Mesenchymal stem cell (in vitro differentiated cells and primary cell): ENCODE results near the gene BCL2.

Experiments used
- DNase-seq: peaks from one replicate; pipeline ENCODE4 v3.0.0-alpha.2; 2013
- H2AFZ ChIP-seq: one replicate; pipeline ENCODE4 v1.6.1; 2013; ENCODE audit warnings: low read depth, mild to moderate bottlenecking, control low read depth, inconsistent platforms, low read length, moderate library complexity
- H2AK5ac ChIP-seq: 2 replicates; pipeline ENCODE4 v1.6.1; 2013; ENCODE audit warnings: low read length, moderate library complexity, mild to moderate bottlenecking, inconsistent platforms; ENCODE audit not compliant: severe bottlenecking
- H2BK120ac ChIP-seq: one replicate; pipeline ENCODE4 v1.6.1; 2013; ENCODE audit warnings: low read depth, mild to moderate bottlenecking, inconsistent platforms, low read length, moderate library complexity
- H2BK12ac ChIP-seq, 2 experiments: one replicate each; pipeline ENCODE4 v1.6.1; 2013; ENCODE audit warnings: inconsistent platforms in 2 of 2, low read length in 2 of 2, mild to moderate bottlenecking in 2 of 2, moderate library complexity in 2 of 2, control low read depth in 1 of 2
- H2BK15ac ChIP-seq: one replicate; pipeline ENCODE4 v1.6.1; 2013; ENCODE audit warnings: mild to moderate bottlenecking, low read depth, inconsistent platforms; ENCODE audit not compliant: poor library complexity, severe bottlenecking
- H2BK5ac ChIP-seq: 2 replicates; pipeline ENCODE4 v1.6.1; 2013; ENCODE audit warnings: low read depth, mild to moderate bottlenecking, low read length, control low read depth, inconsistent platforms; ENCODE audit not compliant: poor library complexity, severe bottlenecking
- H3K14ac ChIP-seq, 2 experiments: one replicate each; pipeline ENCODE4 v1.6.1; 2013; ENCODE audit warnings: inconsistent platforms in 2 of 2, low read length in 2 of 2, control low read depth in 1 of 2, mild to moderate bottlenecking in 1 of 2, moderate library complexity in 1 of 2
- H3K18ac ChIP-seq, 2 experiments: one replicate each; pipeline ENCODE4 v1.6.1; 2013; ENCODE audit warnings: inconsistent platforms in 2 of 2, low read length in 2 of 2, control low read depth in 1 of 2, low read depth in 1 of 2, mild to moderate bottlenecking in 1 of 2
- H3K23ac ChIP-seq, 2 experiments: one replicate each; pipeline ENCODE4 v1.6.1; 2013; ENCODE audit warnings: inconsistent platforms in 2 of 2, low read length in 2 of 2, mild to moderate bottlenecking in 2 of 2, moderate library complexity in 2 of 2, control low read depth in 1 of 2
- H3K27ac ChIP-seq: 2 replicates; pipeline ENCODE4 v1.5.1; 2013; ENCODE audit warnings: mild to moderate bottlenecking, moderate library complexity, low read length, control low read depth, inconsistent platforms; ENCODE audit not compliant: poor library complexity, severe bottlenecking
- H3K27me3 ChIP-seq, 2 experiments: 2 replicates each; pipeline versions ENCODE4 v1.6.1 to v1.7.0; 2013; ENCODE audit warnings: low read length in 2 of 2, mild to moderate bottlenecking in 2 of 2, moderate library complexity in 2 of 2, control low read depth in 1 of 2, inconsistent platforms in 1 of 2; ENCODE audit not compliant: control insufficient read depth in 1 of 2, insufficient read depth in 1 of 2
- H3K36me3 ChIP-seq, 2 experiments: 2 replicates each; pipeline versions ENCODE4 v1.6.1 to v1.7.0; 2013; ENCODE audit warnings: low read length in 2 of 2, control low read depth in 1 of 2, inconsistent platforms in 1 of 2, low read depth in 1 of 2, mild to moderate bottlenecking in 1 of 2; ENCODE audit not compliant: insufficient read depth in 2 of 2, control insufficient read depth in 1 of 2
- H3K4ac ChIP-seq, 2 experiments: one replicate each; pipeline ENCODE4 v1.6.1; 2013; ENCODE audit warnings: inconsistent platforms in 2 of 2, low read length in 2 of 2, mild to moderate bottlenecking in 2 of 2, moderate library complexity in 2 of 2, control low read depth in 1 of 2, low read depth in 1 of 2
- H3K4me1 ChIP-seq: 2 replicates; pipeline ENCODE4 v1.6.1; 2013; ENCODE audit warnings: low read depth, low read length, control low read depth; ENCODE audit not compliant: control insufficient read depth, insufficient read depth
- H3K4me2 ChIP-seq: 2 replicates; pipeline ENCODE4 v1.6.1; 2013; ENCODE audit warnings: low read length, mild to moderate bottlenecking, inconsistent platforms; ENCODE audit not compliant: poor library complexity, severe bottlenecking
- H3K4me3 ChIP-seq, 2 experiments: 2 replicates each; pipeline versions ENCODE4 v1.5.1 to v1.7.0; 2013; ENCODE audit warnings: low read length in 2 of 2, mild to moderate bottlenecking in 2 of 2, control low read depth in 1 of 2, low read depth in 1 of 2; ENCODE audit not compliant: insufficient read depth in 1 of 2
- H3K79me1 ChIP-seq: replicated peaks from 2 replicates; pipeline ENCODE4 v1.6.1; 2013; ENCODE audit warnings: mild to moderate bottlenecking, control low read depth, low read length, inconsistent platforms; ENCODE audit not compliant: poor library complexity, severe bottlenecking
- H3K9ac ChIP-seq: 2 replicates; pipeline ENCODE4 v1.7.0; 2013; ENCODE audit warnings: mild to moderate bottlenecking, low read length, moderate library complexity
- H3K9me3 ChIP-seq: 2 replicates; pipeline ENCODE4 v1.7.0; 2013; ENCODE audit warnings: mild to moderate bottlenecking, low read length; ENCODE audit not compliant: control insufficient read depth
- H4K8ac ChIP-seq: one replicate; pipeline ENCODE4 v1.6.1; 2013; ENCODE audit warnings: inconsistent platforms, mild to moderate bottlenecking, low read length, moderate library complexity
- H4K91ac ChIP-seq: one replicate; pipeline ENCODE4 v1.6.1; 2013; ENCODE audit warnings: mild to moderate bottlenecking, low read length, inconsistent platforms
- WGBS: methylation state at CpG from one replicate; pipeline ENCODE4 v1.1.7; 2013; ENCODE audit warnings: mixed read lengths; 5-methylcytosine and 5-hydroxymethylcytosine counted together

BCL2 gene

GRCh38 chr18:63326011-63326410, 6.4 kb upstream of the BCL2 start:
- Histone ChIP-seq H3K18ac (no peak overlapping the region), H3K27ac (no peak overlapping the region)
- 93% methylated on average over 5 of the region's 5 CpGs for WGBS

GRCh38 chr18:63325086-63325686, 5.6 kb upstream of the BCL2 start:
- H2BK15ac ChIP-seq = no peak overlapping the region
- DNase-seq = no peak
- H3K4me3 ChIP-seq = no peak overlapping the region
- no peak overlapping the region for H3K4ac ChIP-seq
- H3K4me2 ChIP-seq = no peak overlapping the region
- no peak overlapping the region for H2BK120ac ChIP-seq
- no peak overlapping the region for H4K91ac ChIP-seq
- 98% methylated on average over 7 of the region's 11 CpGs for WGBS
- no peak overlapping the region for H4K8ac ChIP-seq
- H3K4me1 ChIP-seq = peaks cover 6% of the 10 kb centered on the region
- H3K27ac ChIP-seq = peak overlapping the region; percentile 3
- H2BK12ac ChIP-seq = no peak overlapping the region
- H2BK5ac ChIP-seq = no peak overlapping the region
- H3K18ac ChIP-seq = no peak overlapping the region
- H3K79me1 ChIP-seq = no peaks in the 10 kb centered on the region
- H3K9ac ChIP-seq = no peak overlapping the region
- peaks cover under 1 to 16% of the 10 kb centered on the region in 2 experiments for H3K36me3 ChIP-seq
- no peak overlapping the region for H2AK5ac ChIP-seq
- H3K14ac ChIP-seq = no peak overlapping the region
- no peaks in the 10 kb centered on the region for H3K27me3 ChIP-seq
- no peaks in the 10 kb centered on the region for H3K9me3 ChIP-seq
- H3K23ac ChIP-seq = no peak overlapping the region
- no peak overlapping the region for H2AFZ ChIP-seq

More at GRCh38 chr18:63326011-63326410, 6.4 kb upstream of the BCL2 start:
- Histone ChIP-seq H3K14ac (no peak overlapping the region), H3K36me3 (peaks cover 4 to 24% of the 10 kb centered on the region in 2 experiments), H2BK12ac (no peak overlapping the region), H2AFZ (no peak overlapping the region), H3K4me3 (no peak overlapping the region), H3K9me3 (no peaks in the 10 kb centered on the region), H2BK5ac (no peak overlapping the region), H2BK15ac (no peak overlapping the region), H3K27me3 (no peaks in the 10 kb centered on the region), H3K4ac (no peak overlapping the region), H2AK5ac (no peak overlapping the region), H4K8ac (no peak overlapping the region), H3K23ac (no peak overlapping the region), H3K9ac (no peak overlapping the region), H4K91ac (no peak overlapping the region), H2BK120ac (no peak overlapping the region), H3K4me1 (peaks cover 2% of the 10 kb centered on the region), H3K4me2 (no peak overlapping the region), H3K79me1 (no peaks in the 10 kb centered on the region)
- DNase-seq = no peak

GRCh38 chr18:63322908-63323634, 3.5 kb upstream of the BCL2 start:
- Histone ChIP-seq H3K4me2 (peak overlapping the region; percentile 21), H3K27me3 (no peaks in the 10 kb centered on the region), H3K4me1 (peaks cover 10% of the 10 kb centered on the region), H3K36me3 (no peaks in the 10 kb centered on the region), H2AK5ac (no peak overlapping the region), H2BK120ac (no peak overlapping the region), H3K9me3 (no peaks in the 10 kb centered on the region), H3K9ac (peak overlapping the region; percentile 58), H3K23ac (no peak overlapping the region), H4K91ac (no peak overlapping the region), H4K8ac (no peak overlapping the region), H3K14ac (no peak overlapping the region), H3K4me3 (no peak overlapping the region), H3K27ac (no peak overlapping the region), H2BK12ac (no peak overlapping the region), H2BK5ac (no peak overlapping the region), H3K4ac (no peak overlapping the region), H3K79me1 (peaks cover 5% of the 10 kb centered on the region), H3K18ac (no peak overlapping the region), H2AFZ (no peak overlapping the region), H2BK15ac (no peak overlapping the region)
- DNase-seq = peak; percentile 73
- WGBS = 14% methylated on average over 3 of the region's 8 CpGs

- Histone ChIP-seq H2BK15ac (no peak overlapping the region), H3K4ac (no peak overlapping the region), H4K8ac (no peak overlapping the region), H3K4me2 (no peak overlapping the region), H3K27me3 (no peaks in the 10 kb centered on the region), H3K4me3 (no peak overlapping the region), H3K36me3 (no peaks in the 10 kb centered on the region), H2AK5ac (no peak overlapping the region), H3K27ac (no peak overlapping the region), H3K4me1 (peaks cover 14% of the 10 kb centered on the region), H4K91ac (no peak overlapping the region), H3K14ac (no peak overlapping the region), H3K9me3 (no peaks in the 10 kb centered on the region), H3K18ac (no peak overlapping the region), H2BK12ac (no peak overlapping the region), H3K79me1 (peaks cover 9% of the 10 kb centered on the region), H2BK120ac (no peak overlapping the region), H2AFZ (no peak overlapping the region), H3K23ac (no peak overlapping the region), H2BK5ac (no peak overlapping the region), H3K9ac (peak overlapping the region; percentile 58)
- no CpG with 5 or more reads among the region's 4 CpGs for WGBS
- DNase-seq = no peak
Observed at GRCh38 chr18:63322206-63322605, 2.6 kb upstream of the BCL2 start.
